ENCODE measurements around the gene TGFBR3L. TPM values are rescaled to one million over a fixed set of nuclear protein-coding genes. Genes with fewer than 3 reads are reported as not detected.

TGFBR3L gene
- total and polyA plus RNA-seq, 9 donors = 0.18 to 6.9 (median 1.0) TPM; not detected in 6

GRCh38 chr19:7883796-7884570 is 30.6 kb upstream of the TGFBR3L start:
- Histone ChIP-seq H3K27me3 (no peaks in the 10 kb centered on the region), H3K4me1 (ENCODE audit: insufficient read depth) (no peaks in the 10 kb centered on the region), H3K36me3 (no peaks in the 10 kb centered on the region), H3K4me3 (no peak overlapping the region), H3K9me3 (no peaks in the 10 kb centered on the region), H3K27ac (no peak overlapping the region)
- 62 to 80% (median 63%) methylated on average over 2 of the region's 2 CpGs for WGBS, 3 donors
- no peak for DNase-seq
- intact Hi-C loops (cut with DNase I) = no loop called here
- TF ChIP-seq CTCF (IDR thresholded peaks at IDR 0.05) = no peak
- no peak for TF ChIP-seq POLR2A (IDR thresholded peaks at IDR 0.05)
- TF ChIP-seq EP300 (IDR thresholded peaks at IDR 0.05) = no peak

- no peaks in the 10 kb centered on the region for H3K9me3 ChIP-seq
- no peak overlapping the region for H3K27ac ChIP-seq
- no peaks in the 10 kb centered on the region for H3K36me3 ChIP-seq
- WGBS, 3 donors = 81 to 86% (median 83%) methylated on average over 8 of the region's 8 CpGs
- no peak for DNase-seq
- no peak overlapping the region for H3K4me3 ChIP-seq
- intact Hi-C loops (cut with DNase I) = no loop called here
- TF ChIP-seq EP300 (IDR thresholded peaks at IDR 0.05) (no peak), POLR2A (IDR thresholded peaks at IDR 0.05) (no peak), CTCF (IDR thresholded peaks at IDR 0.05) (no peak)
- H3K27me3 ChIP-seq = no peaks in the 10 kb centered on the region
- H3K4me1 ChIP-seq (ENCODE audit: insufficient read depth) = no peaks in the 10 kb centered on the region
Measured at GRCh38 chr19:7885818-7886217, 28.8 kb upstream of the TGFBR3L start.

- Histone ChIP-seq H3K27me3 (no peaks in the 10 kb centered on the region), H3K4me1 (ENCODE audit: insufficient read depth) (no peaks in the 10 kb centered on the region), H3K4me3 (no peak overlapping the region), H3K36me3 (no peaks in the 10 kb centered on the region), H3K9me3 (no peaks in the 10 kb centered on the region), H3K27ac (no peak overlapping the region)
- intact Hi-C loops (cut with DNase I) = no loop called here
- TF ChIP-seq POLR2A (IDR thresholded peaks at IDR 0.05) = no peak
- TF ChIP-seq EP300 (IDR thresholded peaks at IDR 0.05) = no peak
- TF ChIP-seq CTCF (IDR thresholded peaks at IDR 0.05) = no peak
- DNase-seq = no peak
- 82 to 86% (median 83%) methylated on average over 16 of the region's 16 CpGs for WGBS, 3 donors
Measured at GRCh38 chr19:7887408-7888144, 27.1 kb upstream of the TGFBR3L start.

- Histone ChIP-seq H3K4me1 (ENCODE audit: insufficient read depth) (no peaks in the 10 kb centered on the region), H3K27me3 (no peaks in the 10 kb centered on the region), H3K9me3 (no peaks in the 10 kb centered on the region), H3K27ac (no peak within 1 kb of the TSS), H3K4me3 (no peak within 1 kb of the TSS), H3K36me3 (no peaks in the 10 kb centered on the region)
- intact Hi-C loops (cut with DNase I) = no loop called here
- TF ChIP-seq EP300 (IDR thresholded peaks at IDR 0.05) (no peak), POLR2A (IDR thresholded peaks at IDR 0.05) (no peak), CTCF (IDR thresholded peaks at IDR 0.05) (no peak)
- DNase-seq = peak in 3 of 5 donors; percentile 17 to 43 (median 33)
- WGBS, 3 donors = 11 to 21% (median 11%) methylated on average over 25 to 53 of the region's 53 CpGs
Measured at GRCh38 chr19:7888145-7888825, 26.3 kb upstream of the TGFBR3L start, which contains the start of gene LRRC8E. Gene LRRC8E (plus strand): TSS chr19:7888510. CDS start chr19:7895604, 7,094 bp downstream.

All from ovary (tissue), 9 donors.